OCI-LY1 (cell line): ENCODE measurements around the gene BMPER.
A peak's percentile ranks its signal among the peaks of the same experiment; 100 is the strongest.

ENCODE experiments used
- H2AFZ ChIP-seq: fragments of 200-600 bp; sonication (generic), shearing (Covaris generic); 2 replicates; pipeline ENCODE4 v1.6.0; 2014; ENCODE audit warnings: antibody characterized with exemption, mild to moderate bottlenecking, low read length
- H3F3A ChIP-seq: fragments of 200-600 bp; sonication (generic), shearing (Covaris generic); 2 replicates; pipeline ENCODE4 v1.6.0; 2014; ENCODE audit warnings: mild to moderate bottlenecking, antibody characterized with exemption, low read length, moderate library complexity; ENCODE audit not compliant: insufficient read depth
- H3K27ac ChIP-seq: fragments of 200-600 bp; sonication (generic); 2 replicates; pipeline ENCODE4 v1.5.1; 2014; ENCODE audit warnings: low read length, mixed run types, mild to moderate bottlenecking, low read depth; ENCODE audit not compliant: poor library complexity, severe bottlenecking
- H3K27me3 ChIP-seq: fragments of 200-600 bp; sonication (generic); 2 replicates; pipeline ENCODE4 v1.6.0; 2014; ENCODE audit warnings: antibody characterized with exemption, mild to moderate bottlenecking, low read length, moderate library complexity; ENCODE audit not compliant: insufficient read depth
- H3K36me3 ChIP-seq: fragments of 200-600 bp; sonication (generic); 2 replicates; pipeline ENCODE4 v1.6.1; 2014; ENCODE audit warnings: mild to moderate bottlenecking, antibody characterized with exemption, low read length, moderate library complexity, mixed read lengths; ENCODE audit not compliant: insufficient read depth
- H3K4me1 ChIP-seq: fragments of 200-600 bp; sonication (generic); 2 replicates; pipeline ENCODE4 v1.5.1; 2014; ENCODE audit warnings: mild to moderate bottlenecking, low read length, moderate library complexity; ENCODE audit not compliant: insufficient read depth, severe bottlenecking
- H3K4me2 ChIP-seq: fragments of 200-600 bp; sonication (generic), shearing (Covaris generic); 2 replicates; pipeline ENCODE4 v1.6.1; 2014; ENCODE audit warnings: low read length
- H3K4me3 ChIP-seq: fragments of 200-600 bp; sonication (generic); 2 replicates; pipeline ENCODE4 v1.5.1; 2014; ENCODE audit warnings: low read length, low read depth, mild to moderate bottlenecking, mixed read lengths; ENCODE audit not compliant: poor library complexity, severe bottlenecking
- H3K79me2 ChIP-seq: fragments of 200-600 bp; shearing (Covaris generic); 2 replicates; pipeline ENCODE4 v1.6.1; 2016; ENCODE audit warnings: mixed run types, low read length, mixed read lengths; ENCODE audit not compliant: insufficient read depth
- H3K9ac ChIP-seq: fragments of 200-600 bp; sonication (generic), shearing (Covaris generic); 2 replicates; pipeline ENCODE4 v1.6.1; 2014; ENCODE audit warnings: mild to moderate bottlenecking, low read length, mixed read lengths
- H3K9me2 ChIP-seq: fragments of 200-600 bp; sonication (generic), shearing (Covaris generic); 2 replicates; pipeline ENCODE4 v1.6.1; 2014; ENCODE audit warnings: low read depth, mild to moderate bottlenecking, low read length, mixed read lengths
- H3K9me3 ChIP-seq: fragments of 200-600 bp; shearing (Covaris generic); 2 replicates; pipeline ENCODE4 v1.6.1; 2014; ENCODE audit warnings: low read length, mixed read lengths
- H4K20me1 ChIP-seq: fragments of 200-600 bp; sonication (generic), shearing (Covaris generic); 2 replicates; pipeline ENCODE4 v1.6.0; 2016; ENCODE audit warnings: mild to moderate bottlenecking, low read length; ENCODE audit not compliant: insufficient read depth
- CTCF ChIP-seq: fragments of 200-600 bp; sonication (generic), shearing (Covaris generic); IDR thresholded peaks from 2 replicates; pipeline ENCODE4 v1.5.1; 2017; ENCODE audit warnings: mild to moderate bottlenecking, antibody characterized with exemption, low read length, moderate library complexity, mixed read lengths
- EZH2 ChIP-seq: fragments of 200-600 bp; sonication (generic), shearing (Covaris generic); IDR thresholded peaks from 2 replicates; pipeline ENCODE4 v1.8.0; 2017; ENCODE audit warnings: borderline replicate concordance, mixed run types, mild to moderate bottlenecking, antibody characterized with exemption, low read length, moderate library complexity, mixed read lengths

BMPER gene

GRCh38 chr7:34091321-34091917 lies 186.1 kb downstream of the BMPER start:
- peak; percentile 70 for TF ChIP-seq CTCF
- no peak for TF ChIP-seq EZH2

GRCh38 chr7:34093276-34093675 lies 187.9 kb downstream of the BMPER start:
- Histone ChIP-seq H3K79me2 (no peaks in the 10 kb centered on the region), H3K27me3 (no peaks in the 10 kb centered on the region), H3K9ac (no peak overlapping the region), H3K4me1 (no peaks in the 10 kb centered on the region), H4K20me1 (no peaks in the 10 kb centered on the region), H3K4me2 (no peak overlapping the region), H3F3A (no peaks in the 10 kb centered on the region), H3K36me3 (no peaks in the 10 kb centered on the region), H2AFZ (no peak overlapping the region), H3K9me3 (no peaks in the 10 kb centered on the region), H3K4me3 (no peak overlapping the region), H3K27ac (no peak overlapping the region), H3K9me2 (no peaks in the 10 kb centered on the region)
- TF ChIP-seq CTCF (no peak), EZH2 (no peak)

More at GRCh38 chr7:34091321-34091917, 186.1 kb downstream of the BMPER start:
- Histone ChIP-seq H3K9me2 (no peaks in the 10 kb centered on the region), H3K27me3 (no peaks in the 10 kb centered on the region), H2AFZ (no peak overlapping the region), H4K20me1 (no peaks in the 10 kb centered on the region), H3K27ac (no peak overlapping the region), H3K9ac (no peak overlapping the region), H3F3A (no peaks in the 10 kb centered on the region), H3K4me2 (no peak overlapping the region), H3K4me3 (no peak overlapping the region), H3K79me2 (no peaks in the 10 kb centered on the region), H3K9me3 (no peaks in the 10 kb centered on the region), H3K36me3 (no peaks in the 10 kb centered on the region), H3K4me1 (no peaks in the 10 kb centered on the region)

- H3K9ac ChIP-seq, result no peak overlapping the region
- no peaks in the 10 kb centered on the region for H3K36me3 ChIP-seq
- TF ChIP-seq EZH2 (no peak), CTCF (no peak)
- H3K4me2 ChIP-seq, result no peak overlapping the region
- H4K20me1 ChIP-seq, result no peaks in the 10 kb centered on the region
- no peaks in the 10 kb centered on the region for H3K9me3 ChIP-seq
- H3K4me3 ChIP-seq, result no peak overlapping the region
- H3K27me3 ChIP-seq, result no peaks in the 10 kb centered on the region
- no peaks in the 10 kb centered on the region for H3K9me2 ChIP-seq
- H3K27ac ChIP-seq, result no peak overlapping the region
- H3K4me1 ChIP-seq, result no peaks in the 10 kb centered on the region
- no peaks in the 10 kb centered on the region for H3F3A ChIP-seq
- no peaks in the 10 kb centered on the region for H3K79me2 ChIP-seq
- H2AFZ ChIP-seq, result no peak overlapping the region
Measured at GRCh38 chr7:34096198-34096651, 190.9 kb downstream of the BMPER start.
